ENCODE data around the gene CH25H.

GRCh38 chr10:89213191-89213808 lies 6.2 kb upstream of the CH25H start:
- TF ChIP-seq CTCF (conservative IDR thresholded peaks at IDR 0.05) (peak; percentile 65), EZH2 (IDR thresholded peaks at IDR 0.05; ENCODE audit: low read depth) (no peak)
